BJ (cell line): ENCODE measurements around the gene MSN. TPM values are rescaled to one million over a fixed set of nuclear protein-coding genes. Genes with fewer than 3 reads are reported as not detected.

Experiments
- CTCF ChIA-PET: fragments of 350-600 bp; formaldehyde crosslinking; extraction: SDS; loops from one replicate; lab custom pipeline; 2021; ENCODE audit warnings: antibody characterized with exemption, inconsistent platforms; lab: Yijun Ruan, JAX
- POLR2A ChIA-PET: fragments of 300-600 bp; sonication (Branson Sonifier 250); formaldehyde crosslinking; extraction: SDS; loops from one replicate; lab custom pipeline; 2021; ENCODE audit warnings: antibody characterized with exemption; lab: Charles Lee
- DNase-seq: peaks from one replicate; pipeline ENCODE4 v3.0.0-alpha.2; 2011; ENCODE audit warnings: low read depth
- H3K27me3 ChIP-seq: 2 replicates; pipeline ENCODE4 v1.6.0; 2011; ENCODE audit warnings: low read length; ENCODE audit not compliant: control insufficient read depth, insufficient read depth
- H3K36me3 ChIP-seq: 2 replicates; pipeline ENCODE4 v1.5.1; 2011; ENCODE audit warnings: low read length; ENCODE audit not compliant: control insufficient read depth, insufficient read depth
- H3K4me3 ChIP-seq: 2 replicates; pipeline ENCODE4 v1.5.1; 2011; ENCODE audit warnings: low read depth, mild to moderate bottlenecking, control low read depth, low read length
- CTCF ChIP-seq: IDR thresholded peaks from 2 replicates; pipeline ENCODE4 v1.5.1; 2011; ENCODE audit warnings: low read depth, mild to moderate bottlenecking, control low read depth, inconsistent platforms, low read length, moderate library complexity; ENCODE audit not compliant: insufficient read depth
- polyA plus RNA-seq: library from polyadenylated mRNA; depleted of rRNA; stranded (reverse); fragments of >200 nt; gene quantifications from 2 replicates; pipeline ENCODE4 v1.2.3, GENCODE V29; 2011

The MSN gene
- polyA plus RNA-seq, 1 experiment: 494 TPM

GRCh38 chrX:65689377-65689776 lies 21.9 kb downstream of the MSN start:
- DNase-seq: no peak
- ChIA-PET CTCF (interaction anchor here (0.5 kb wide), 1 partner anchor 16 kb away, joined by 3 read pairs; no protein-coding TSS in a partner anchor), POLR2A (no interaction called here)
- no peaks in the 10 kb centered on the region for H3K27me3 ChIP-seq
- H3K4me3 ChIP-seq: no peak overlapping the region
- no peaks in the 10 kb centered on the region for H3K36me3 ChIP-seq
- no peak for TF ChIP-seq CTCF

GRCh38 chrX:65690057-65690855 lies 22.8 kb downstream of the MSN start:
- no peaks in the 10 kb centered on the region for H3K27me3 ChIP-seq
- TF ChIP-seq CTCF: no peak
- no peaks in the 10 kb centered on the region for H3K36me3 ChIP-seq
- DNase-seq: no peak
- ChIA-PET CTCF (interaction anchor here (1.0 kb wide), 1 partner anchor 90 kb away, joined by 3 read pairs; no protein-coding TSS in a partner anchor), POLR2A (no interaction called here)
- H3K4me3 ChIP-seq: no peak overlapping the region

DNA sequence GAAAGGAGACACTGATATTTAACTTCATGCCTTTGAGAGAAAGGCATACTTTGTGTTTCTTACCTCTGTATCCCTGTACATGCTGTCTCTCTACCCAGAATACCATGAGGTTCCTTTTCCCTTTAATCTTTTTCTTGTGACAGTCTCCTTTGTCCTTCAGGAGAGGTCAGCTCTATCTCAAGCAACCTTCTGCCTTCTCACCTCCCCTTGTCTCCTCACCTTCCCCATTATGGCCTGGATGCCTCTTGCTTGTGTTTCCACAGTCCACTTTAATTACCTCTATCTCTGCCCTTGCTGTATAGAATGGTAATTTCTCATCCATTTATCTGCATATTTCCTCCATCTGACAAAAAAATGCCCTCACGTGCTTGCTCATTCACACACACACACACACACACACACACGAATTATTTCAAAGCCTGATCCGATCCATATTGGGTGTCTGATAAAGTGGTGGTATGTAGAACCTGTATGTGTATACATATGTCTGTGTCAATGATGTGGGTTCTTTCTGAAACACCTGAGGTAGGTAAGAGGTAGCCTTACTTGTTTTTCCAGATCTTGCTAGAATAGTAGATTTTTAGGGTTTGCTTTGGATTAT lies 28.5 kb downstream of the MSN start:
- CTCF ChIA-PET: interaction anchor here (0.7 kb wide), 1 partner anchor 60 kb away, joined by 4 read pairs; no protein-coding TSS in a partner anchor
- DNase-seq: no peak
- TF ChIP-seq CTCF: no peak
- POLR2A ChIA-PET: no interaction called here
- Histone ChIP-seq H3K27me3 (no peaks in the 10 kb centered on the region), H3K4me3 (no peak overlapping the region), H3K36me3 (no peaks in the 10 kb centered on the region)

- Histone ChIP-seq H3K4me3 (no peak overlapping the region), H3K27me3 (no peaks in the 10 kb centered on the region), H3K36me3 (no peaks in the 10 kb centered on the region)
- no peak for TF ChIP-seq CTCF
- CTCF ChIA-PET: interaction anchor here (0.7 to 1.1 kb wide), 2 partner anchors 61 to 102 kb away, joined by 3 to 4 read pairs; no protein-coding TSS in a partner anchor
- POLR2A ChIA-PET: interaction anchor here (0.6 kb wide), 1 partner anchor 37 kb away, joined by 3 read pairs; no protein-coding TSS in a partner anchor
- no peak for DNase-seq
Observed at GRCh38 chrX:65696613-65697012, 29.2 kb downstream of the MSN start.

DNA sequence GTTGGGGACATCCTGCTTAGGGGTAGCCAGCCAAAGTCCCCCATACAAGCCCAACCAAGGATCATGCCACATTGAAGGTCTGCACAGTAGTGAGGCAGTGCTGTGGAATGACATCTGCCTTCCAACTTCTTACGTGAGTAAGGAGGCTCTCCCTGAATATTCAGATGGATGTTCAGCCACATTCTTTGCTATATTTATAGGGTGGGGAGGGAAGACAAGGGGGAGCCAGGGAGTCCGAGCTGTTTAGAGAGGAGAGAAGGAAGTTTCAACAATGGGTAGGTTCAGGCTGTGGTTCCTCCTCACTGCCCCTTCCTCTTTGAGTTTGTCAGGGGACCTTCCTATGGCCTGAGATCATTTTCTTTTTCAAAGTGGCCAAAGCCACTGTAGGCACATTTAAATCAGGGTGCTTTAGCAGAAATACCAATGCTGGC lies 29.8 kb downstream of the MSN start:
- H3K4me3 ChIP-seq: no peak overlapping the region
- H3K27me3 ChIP-seq: no peaks in the 10 kb centered on the region
- DNase-seq: no peak
- ChIA-PET POLR2A (interaction anchor here (0.6 kb wide), 1 partner anchor 38 kb away, joined by 3 read pairs; no protein-coding TSS in a partner anchor), CTCF (interaction anchor here (1.1 kb wide), 1 partner anchor 103 kb away, joined by 3 read pairs; no protein-coding TSS in a partner anchor)
- no peak for TF ChIP-seq CTCF
- H3K36me3 ChIP-seq: no peaks in the 10 kb centered on the region
